Effector CD8-positive, alpha-beta T cell (primary cell): ENCODE measurements around the gene THYN1.
A peak's percentile ranks its signal among the peaks of the same experiment; 100 is the strongest.
"Not testable (repeated sequence)": the region's sequence is repeated elsewhere in the genome, so short reads cannot be mapped to it uniquely, and the experiment has no call there.

ENCODE experiments used
- DNase-seq: peaks from one replicate; lab custom pipeline; 2025; lab: John Stamatoyannopoulos, UW
- total RNA-seq, 4 experiments: gene quantifications; one replicate each; lab custom pipeline; 2026; lab: John Stamatoyannopoulos, UW

Gene THYN1
- total RNA-seq, result 53.0 to 61.6 (median 61.2) reads per million in 4 experiments

DNA sequence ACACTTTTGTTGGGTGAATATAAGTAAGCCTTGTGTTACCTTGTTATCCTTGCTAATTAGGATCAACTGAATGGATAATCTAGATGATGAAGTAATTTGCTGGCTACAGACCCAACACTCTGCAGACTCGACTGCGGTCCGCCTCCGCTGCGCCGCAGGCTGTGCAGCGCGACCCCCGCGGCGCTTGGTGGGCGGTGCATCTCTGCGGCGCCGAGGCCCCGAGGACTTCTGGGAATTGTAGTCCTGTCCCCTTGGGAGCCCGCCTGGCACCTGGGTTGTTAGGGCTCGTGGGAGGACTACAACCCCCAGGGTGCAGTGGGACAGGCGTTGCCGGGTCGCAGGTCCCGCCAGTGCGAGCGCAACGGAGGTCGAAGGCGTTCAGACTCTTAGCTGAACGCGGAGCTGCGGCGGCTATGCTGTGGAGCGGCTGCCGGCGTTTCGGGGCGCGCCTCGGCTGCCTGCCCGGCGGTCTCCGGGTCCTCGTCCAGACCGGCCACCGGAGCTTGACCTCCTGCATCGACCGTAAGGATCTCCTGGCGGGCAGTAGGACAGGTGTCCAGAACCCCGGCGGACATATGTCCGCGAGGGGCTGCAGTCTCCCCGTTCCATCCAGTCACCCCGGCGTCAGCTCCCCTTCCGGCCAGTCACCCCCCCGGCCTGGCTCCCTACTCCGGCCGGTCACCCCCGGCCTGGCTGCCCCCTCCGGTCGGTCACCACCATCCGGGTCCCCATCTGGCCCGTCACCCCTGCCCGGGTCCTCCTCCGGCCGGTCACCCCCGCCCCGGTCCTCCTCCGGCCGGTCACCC is at the start of gene THYN1, which contains the start of gene ACAD8:
Gene THYN1, minus strand, starts transcription at position 165 of the 806 bp plus-strand sequence. CDS start 470 bp downstream, outside the sequence.
Gene ACAD8, plus strand, starts transcription at position 381 of the 806 bp plus-strand sequence. Its CDS starts 33 bp downstream, at position 414.
- peak; percentile 93 for DNase-seq

DNA sequence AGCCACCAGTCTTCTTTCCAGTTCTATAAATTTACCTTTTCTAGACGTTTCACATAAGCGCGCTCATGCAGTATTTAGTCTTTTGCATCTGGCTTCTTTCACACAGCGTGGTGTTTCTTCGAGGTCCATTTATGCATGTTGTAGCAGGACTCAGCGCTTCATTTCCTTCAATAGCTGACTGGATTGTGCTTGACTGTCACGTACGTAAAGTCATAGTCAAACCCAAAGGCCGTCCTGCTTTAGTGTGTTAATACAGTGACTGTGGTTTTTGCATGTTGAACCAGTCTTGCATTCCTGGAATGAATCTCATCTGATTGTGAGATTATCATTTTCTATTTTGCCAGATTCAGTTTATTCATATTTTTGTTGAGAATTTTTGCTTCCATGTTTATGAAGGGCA is 41.5 kb upstream of the THYN1 start:
- no peak for DNase-seq

DNA sequence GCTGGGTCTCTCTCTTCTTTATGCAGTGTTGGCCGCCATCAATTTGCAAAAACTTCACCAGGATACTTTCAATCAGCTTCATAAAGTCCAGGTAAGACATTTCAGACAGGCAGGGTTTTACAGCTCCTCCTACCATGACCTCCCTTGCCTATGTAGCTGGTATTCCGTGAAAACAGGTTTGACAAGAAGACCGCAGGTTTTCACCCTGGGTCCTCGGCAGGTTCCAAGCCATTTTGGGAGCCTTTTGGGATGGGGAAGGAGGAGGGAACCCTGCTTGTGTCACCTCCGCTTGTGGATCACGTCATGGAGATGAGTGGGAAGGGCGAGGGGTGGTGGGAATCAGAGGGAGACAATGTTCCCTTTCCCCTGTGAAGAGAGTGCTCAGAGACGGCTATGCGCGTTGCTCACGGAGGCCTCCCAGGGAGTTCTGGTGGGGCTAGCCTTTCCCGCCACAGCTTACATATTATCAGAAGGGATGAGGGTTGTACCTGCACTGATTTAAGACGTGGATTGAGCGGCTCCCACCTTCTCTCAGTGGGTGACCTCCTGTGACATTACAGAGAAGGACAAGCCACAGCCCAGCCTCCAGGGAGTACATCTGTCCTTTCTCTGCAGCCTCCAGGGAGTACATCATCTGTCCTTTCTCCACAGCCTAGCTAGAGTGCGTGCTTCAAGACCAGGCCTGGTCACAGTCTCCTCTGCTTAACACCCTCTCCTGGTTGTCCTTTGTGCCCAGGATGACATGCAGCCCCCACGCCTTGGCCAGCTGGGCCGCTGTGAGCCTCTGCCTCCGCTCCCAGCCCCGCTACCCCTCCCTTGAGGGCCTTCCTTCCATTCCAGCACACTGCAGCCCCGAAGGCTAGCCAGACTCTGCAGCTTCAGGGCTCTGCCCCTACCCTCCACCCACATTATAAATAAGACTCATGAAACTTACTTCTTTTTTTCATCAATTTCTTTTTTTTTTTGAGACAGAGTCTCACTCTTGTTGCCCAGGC is 40.3 kb upstream of the THYN1 start:
- DNase-seq, result no peak

DNA sequence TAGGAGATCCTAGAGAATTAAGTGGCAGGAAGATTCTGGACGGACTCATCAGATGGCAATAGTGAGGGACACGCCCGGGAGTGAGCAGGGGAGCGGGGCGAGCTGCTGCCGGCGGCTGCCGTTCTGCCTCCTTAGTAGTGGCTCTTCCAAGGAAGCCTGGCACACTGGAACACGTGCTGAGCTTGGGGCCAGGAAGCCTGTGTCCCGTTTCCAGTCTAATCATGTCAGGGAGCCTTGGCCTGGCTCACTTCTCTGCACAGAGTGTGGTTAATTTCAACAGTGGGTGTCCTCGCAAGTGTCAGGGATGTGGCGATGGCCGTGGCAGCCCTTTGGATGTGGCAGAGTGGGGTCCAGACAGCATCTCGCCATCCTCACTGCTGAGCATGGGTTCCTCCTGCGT is 39.5 kb upstream of the THYN1 start:
- no peak for DNase-seq

DNA sequence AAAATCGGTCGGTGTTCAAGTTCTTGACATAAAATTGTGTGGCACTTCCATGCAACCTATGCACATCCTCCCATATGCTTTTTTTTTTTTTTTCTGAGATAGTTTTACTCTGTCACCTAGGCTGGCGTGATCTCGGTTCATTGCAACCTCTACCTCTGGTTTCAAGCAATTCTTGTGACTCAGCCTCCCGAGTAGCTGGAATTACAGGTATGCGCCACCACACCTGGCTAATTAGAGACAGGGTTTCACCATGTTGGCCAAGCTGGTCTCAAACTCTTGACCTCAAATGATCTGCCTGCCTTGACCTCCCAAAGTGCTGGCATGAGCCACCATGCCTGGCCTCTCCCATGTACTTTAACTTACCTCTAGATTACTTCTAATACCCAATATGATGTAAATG is 38.0 kb upstream of the THYN1 start:
- no peak for DNase-seq

DNA sequence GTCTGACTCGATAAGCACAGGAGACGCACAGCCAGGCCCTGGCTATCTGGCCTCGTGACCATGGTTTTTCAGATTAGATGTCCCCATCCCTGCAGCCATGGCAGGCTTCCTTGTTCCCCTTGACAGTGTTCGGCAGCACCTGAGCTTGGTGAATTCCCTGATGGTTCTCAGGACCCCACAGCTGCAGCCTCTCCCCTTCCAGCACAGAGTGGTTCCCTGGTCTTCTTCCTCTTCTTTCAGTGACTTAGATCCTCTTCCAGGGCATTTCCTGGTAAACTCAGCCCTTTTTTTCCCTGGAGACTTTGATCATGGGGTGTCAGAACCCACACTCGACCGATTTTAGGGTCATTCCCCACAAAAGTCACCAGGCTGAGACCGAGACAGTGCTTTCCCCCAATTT is 37.5 kb upstream of the THYN1 start:
- no peak for DNase-seq

DNA sequence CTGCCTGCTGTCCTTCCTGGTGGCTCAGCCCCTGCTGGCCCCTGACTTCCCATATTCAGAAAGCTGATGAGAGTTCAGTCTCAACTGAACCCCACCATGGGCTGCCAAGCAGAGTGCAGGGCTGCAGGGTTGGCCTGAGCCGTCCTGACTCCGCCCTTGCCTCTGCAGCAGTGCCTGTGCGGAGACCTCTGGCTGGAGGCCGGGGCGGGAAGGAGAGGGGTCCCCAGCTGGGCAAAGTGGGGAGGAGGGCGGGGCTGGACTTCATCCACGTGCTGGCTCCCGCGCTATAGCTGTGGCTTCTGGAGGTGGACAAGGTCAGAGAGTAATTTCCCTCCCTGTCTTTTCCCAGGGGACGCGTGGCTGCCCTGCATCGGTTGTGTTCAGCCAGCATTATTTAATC is 36.6 kb upstream of the THYN1 start:
- DNase-seq, result no peak

DNA sequence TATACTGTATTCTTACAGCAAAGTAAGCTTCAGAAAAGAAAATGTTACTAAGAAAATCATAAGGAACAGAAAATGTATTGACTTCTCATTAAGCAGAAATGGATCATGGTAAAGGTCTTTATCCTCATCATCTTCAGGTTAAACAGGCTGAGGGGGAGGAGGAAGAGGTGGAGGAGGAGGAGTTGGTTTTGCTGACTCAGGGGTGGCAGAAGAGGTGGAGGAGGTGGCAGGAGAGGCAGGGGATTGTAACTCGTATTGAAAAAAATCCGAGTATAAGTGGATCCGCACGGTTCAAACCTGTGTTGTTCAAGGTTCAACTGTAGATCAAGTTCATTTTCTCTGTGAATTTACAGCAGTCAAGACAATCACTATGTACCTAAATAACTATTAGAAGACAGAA is 36.0 kb upstream of the THYN1 start:
- no peak for DNase-seq

DNA sequence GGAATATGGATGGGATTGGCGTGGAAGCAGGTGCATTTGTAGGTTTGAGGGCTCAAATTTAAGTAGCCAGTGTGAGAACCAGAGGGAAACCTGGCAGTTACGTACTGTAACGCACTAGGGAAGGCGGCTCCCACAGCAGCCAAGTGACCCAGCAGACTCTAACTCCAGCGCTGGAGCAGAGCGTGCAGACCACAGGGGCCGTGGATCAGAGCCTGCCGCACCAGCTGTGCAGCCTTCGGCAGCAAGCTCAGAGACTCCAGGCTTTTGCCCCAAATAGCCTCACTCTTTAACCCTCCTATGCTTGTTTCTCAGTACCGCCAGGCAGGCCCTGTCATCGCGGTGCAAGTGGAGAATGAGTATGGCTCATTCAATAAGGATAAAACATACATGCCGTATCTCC is 35.3 kb upstream of the THYN1 start:
- DNase-seq, result no peak

DNA sequence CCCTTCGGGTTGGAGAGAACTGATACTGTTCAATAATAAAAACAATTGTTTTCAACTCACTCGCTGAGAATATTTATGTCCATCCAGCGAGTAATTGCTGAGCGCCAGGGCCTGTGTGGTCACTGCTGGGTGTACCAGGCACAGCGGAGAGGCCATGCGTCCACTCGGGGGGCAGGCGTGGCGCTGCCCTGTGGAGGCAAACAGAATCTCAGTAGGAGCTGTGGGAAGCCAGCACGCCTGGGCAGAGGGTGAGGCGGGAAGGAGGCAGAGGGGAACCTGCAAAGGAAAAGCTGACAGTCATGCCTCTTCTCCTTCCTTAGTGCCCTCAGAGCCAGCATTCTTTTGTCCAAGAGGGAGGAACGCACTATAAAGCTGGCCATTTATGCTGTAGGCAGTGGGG is 34.4 kb upstream of the THYN1 start:
- no peak for DNase-seq

DNA sequence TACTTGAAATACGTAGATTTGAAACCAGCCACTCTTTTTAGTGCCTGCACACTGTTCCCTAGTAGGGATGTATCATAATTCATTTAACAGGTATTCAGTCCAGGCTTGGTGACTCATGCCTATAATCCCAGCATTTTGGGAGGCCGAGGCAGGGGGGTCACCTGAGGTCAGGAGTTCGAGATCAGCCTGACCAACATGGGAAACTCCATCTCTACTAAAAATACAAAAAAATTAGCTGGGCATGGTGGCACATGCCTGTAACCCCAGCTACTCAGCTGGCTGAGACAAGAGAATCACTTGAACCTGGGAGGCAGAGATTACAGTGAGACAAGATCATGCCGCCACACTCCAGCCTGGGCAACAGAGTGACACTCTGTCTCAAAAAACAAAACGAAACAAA is 31.2 kb upstream of the THYN1 start:
- not testable (repeated sequence) for DNase-seq

DNA sequence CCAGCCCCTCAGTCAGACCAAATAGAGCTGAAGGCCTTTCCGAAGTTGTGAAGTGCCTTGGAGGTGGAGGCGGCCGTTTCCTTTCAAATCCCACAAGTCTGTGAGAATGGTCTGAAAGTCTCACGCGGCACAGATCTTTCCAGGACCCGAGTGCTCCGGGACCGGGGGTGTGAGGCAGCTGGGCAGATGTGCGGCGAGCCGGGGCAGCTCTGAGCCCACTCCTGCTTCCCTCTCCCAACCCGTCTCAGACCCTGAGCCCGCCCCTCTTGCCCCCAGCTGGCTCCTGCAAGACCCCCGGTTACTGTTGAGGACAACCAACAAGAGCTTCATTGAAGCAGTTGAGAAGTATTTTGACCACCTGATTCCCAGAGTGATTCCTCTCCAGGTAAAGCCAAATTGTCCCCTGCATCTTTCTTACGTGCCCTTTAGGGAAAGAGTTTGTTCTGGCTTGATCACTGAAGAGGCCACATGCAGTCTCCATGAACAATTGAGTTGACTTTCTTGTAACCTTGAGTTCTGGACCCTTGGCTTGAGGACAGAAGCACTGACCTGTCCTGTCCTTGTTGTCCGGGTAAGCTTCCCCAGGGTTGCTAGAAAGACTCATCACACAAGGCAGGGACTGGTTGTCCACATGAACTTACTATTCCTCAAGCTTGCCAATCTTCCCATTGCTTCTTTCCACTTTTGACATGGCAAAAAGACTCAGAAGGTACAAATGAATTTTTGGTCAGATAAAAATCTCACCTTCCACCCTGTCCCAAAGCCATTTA is 30.5 kb upstream of the THYN1 start:
- no peak for DNase-seq

DNA sequence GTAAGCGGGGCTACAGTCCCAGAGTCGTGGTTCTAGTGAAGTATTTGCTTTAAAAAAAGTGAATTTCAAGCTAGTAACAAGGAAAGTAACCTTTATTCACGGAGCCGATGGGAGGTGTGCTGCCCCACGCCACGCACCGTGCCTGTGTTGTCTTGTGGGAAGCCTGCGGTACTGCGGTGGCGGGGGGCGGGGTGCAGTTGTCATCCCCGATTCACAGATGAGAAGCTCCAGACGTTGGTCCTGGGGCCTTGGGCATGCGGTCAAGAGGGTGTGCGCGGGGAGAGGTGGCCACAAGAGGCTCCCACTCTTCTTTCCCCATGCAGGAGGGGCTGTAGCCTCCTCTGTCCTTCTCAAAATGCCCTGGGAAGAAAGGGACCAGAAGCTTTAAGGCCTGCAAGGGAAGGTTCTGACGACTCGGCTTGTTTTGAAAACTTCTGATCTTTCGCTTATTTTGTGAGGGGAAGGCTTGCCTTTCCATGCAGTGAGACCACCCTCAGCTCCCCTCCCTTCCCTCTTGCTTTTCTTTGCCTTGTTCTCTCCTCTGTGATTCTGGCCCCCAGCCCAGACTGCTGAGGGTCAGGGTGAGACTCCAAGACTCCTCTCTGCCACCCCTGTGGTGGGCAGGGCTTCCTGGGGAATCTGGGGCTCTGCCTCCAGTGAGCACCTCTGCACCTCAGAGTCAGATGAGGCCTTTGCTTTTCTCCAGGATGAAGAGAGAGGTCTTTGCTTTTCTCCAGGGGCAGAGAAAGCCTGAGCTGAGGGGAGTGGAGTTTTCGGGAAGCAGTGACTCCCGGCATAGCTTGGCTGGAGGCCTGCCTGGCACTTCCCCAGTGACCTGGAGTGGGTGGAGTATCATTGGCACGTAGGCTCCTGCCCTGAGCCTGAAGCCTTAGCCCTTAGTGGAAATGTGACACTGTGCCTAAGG is 29.2 kb upstream of the THYN1 start:
- DNase-seq, result no peak

DNA sequence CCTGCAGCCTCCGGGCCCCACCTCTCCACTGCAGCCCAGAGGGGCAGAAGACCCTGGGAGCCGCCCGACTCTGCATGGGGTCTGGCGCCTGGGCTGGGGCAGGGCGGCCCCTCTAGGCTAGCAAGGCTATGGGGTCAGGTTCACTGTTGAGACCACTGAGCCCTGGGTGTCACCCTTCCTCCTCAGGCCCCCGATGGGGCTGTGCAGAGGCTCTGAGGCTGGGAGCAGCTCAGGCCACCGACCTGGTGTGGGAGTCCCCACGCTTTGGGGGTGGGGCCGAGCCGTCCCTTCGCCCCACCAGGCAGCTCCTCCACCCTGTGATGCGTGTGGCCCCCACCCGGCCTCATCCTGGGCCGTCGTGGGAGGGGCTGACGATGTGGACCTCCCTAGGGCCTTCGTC is 28.5 kb upstream of the THYN1 start:
- DNase-seq, result not testable (repeated sequence)

DNA sequence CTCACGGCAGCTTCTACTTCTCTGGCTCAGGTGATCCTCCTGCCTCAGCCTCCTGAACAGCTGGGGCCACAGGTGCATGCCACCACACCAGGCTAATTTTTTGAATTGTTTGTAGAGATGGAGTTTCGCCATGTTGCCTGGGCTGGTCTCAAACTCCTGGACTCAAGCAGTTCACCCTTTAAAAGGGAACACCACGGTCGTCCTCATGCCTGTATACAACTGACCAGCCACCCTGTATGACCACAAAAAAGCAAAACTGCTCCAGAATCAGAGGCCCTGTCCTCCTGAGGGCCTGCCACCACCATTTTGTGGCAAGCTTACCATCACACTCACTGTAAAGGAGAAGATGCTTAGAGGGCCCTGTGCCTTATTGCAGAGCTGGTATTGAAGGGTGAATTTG is 25.2 kb upstream of the THYN1 start:
- no peak for DNase-seq

DNA sequence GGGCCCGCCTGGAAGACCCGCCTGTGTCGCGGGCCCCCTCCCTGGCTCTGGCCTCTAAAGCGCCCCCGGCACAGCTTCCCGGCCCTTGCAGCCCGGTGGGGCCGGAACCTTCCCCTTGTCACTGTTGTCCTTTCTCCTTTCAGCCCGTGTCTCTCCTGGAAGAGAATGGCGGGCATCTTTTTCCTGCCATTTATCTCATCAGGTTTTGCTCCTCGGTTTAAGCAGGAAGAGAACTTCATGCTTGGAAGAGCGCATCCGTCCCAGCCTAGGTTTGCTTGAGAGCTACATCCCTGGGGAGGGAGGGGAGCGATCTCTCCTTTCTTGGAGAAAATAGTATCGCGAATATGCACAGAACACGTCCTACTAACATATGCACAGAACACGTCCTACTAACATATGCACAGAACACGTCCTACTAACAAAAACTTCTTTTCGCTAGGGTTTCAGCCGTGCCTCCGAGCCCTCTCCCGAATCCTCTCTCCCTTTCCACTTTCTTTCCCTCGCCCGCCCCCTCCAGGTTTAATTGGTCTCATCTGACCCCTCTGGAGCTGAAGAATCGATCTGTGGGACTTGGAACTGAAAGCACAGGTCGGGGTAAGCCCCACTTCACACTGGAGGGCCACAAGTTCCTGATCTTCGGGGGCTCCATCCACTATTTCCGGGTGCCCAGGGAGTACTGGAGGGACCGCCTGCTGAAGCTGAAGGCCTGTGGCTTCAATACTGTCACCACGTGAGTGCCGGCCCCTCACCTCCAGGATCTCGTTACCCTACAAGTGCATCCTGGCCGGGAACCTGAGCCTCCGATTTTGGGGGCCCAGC is 24.2 kb upstream of the THYN1 start:
- no peak for DNase-seq

DNA sequence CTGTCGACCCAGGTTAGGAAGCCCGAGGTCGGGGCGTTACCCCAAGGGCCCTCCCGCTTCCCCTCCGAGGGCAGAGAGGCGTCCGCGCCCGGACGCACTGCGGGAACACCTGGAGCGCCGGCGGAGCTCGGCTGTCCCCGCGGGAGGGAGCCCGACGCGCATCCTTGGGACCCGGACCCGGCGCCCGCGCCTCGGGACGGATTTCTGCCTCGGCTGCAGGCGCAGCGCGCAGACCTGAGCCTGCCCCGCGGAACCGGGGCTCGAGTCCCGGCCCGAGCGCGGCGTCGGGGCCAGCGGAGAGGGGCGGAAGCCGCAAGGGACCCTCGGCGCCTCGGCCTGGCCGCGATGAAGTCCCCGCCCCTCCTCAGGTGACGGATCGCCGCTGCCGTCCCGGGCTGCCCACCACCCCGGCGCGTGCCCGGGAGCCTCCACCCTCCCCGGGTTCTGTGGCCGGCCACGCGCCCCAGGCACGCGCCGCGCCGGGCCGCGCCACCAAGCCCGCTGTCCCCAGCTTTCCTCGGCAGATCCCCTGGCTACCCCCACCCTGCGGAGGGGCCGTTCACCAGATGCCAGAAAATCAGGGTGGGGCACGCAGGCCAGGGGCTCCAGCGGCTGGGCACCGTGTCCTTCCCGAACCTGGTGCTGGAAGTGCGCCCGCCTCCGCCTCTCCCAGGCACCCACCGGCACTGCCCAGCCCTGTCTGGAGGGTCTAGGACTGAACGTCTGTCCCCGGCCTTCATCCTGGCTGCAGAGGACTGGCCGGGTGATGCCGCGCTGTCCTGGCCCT is 23.4 kb upstream of the THYN1 start:
- no peak for DNase-seq

DNA sequence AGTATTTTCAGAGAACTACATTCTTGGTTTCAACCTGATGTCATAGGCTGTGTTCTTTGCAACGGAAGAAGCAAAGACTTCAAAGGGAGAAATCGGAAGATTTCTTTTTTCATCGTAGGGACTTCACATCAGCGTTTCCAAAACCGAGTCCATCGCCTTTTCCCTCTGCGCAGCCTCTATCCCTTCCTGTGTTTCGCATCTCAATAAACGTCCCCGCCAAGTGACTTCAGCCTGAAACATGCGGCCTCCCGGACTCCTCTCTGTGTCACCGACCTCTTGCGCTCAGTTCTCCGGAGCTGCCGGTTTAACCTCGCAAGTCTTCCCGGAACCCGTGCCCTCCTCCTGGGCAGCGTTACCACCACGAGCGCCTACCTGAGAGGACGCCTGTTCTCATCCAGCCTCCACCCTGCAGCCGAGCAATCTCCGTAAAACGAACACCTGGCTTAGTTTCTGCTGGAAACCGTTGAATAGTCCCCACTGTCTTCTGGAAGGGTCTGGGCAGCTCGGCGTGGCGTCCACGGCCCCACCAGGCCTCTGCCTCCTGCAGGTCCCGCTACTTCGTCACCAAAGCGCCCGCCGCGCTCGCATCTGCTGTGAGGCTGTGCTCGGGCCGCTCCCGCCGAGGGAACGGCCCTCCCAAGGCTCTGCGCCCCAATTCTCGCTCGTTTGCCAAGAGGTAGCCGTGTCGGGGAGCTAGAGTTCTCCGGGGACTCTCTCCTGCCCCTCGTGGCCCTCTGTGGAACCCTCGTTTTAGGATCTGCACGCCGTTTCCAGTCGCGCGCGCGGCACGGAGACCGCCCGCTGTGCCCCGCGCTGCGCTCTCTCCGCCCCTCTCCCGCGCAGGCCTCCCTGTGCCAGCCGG is 22.6 kb upstream of the THYN1 start, which contains the start of gene GLB1L3:
Gene GLB1L3, plus strand, starts transcription at position 846 of the 862 bp plus-strand sequence. CDS start 362 bp downstream, outside the sequence.
- peak; percentile 63 for DNase-seq
